ENCODE data around the gene RRP1. TPM values are rescaled to one million over a fixed set of nuclear protein-coding genes. Genes with fewer than 3 reads are reported as not detected.

Gene RRP1
- total RNA-seq, 4 donors from 2014 or later = 15.5 to 29.4 (median 19.0) TPM

DNA sequence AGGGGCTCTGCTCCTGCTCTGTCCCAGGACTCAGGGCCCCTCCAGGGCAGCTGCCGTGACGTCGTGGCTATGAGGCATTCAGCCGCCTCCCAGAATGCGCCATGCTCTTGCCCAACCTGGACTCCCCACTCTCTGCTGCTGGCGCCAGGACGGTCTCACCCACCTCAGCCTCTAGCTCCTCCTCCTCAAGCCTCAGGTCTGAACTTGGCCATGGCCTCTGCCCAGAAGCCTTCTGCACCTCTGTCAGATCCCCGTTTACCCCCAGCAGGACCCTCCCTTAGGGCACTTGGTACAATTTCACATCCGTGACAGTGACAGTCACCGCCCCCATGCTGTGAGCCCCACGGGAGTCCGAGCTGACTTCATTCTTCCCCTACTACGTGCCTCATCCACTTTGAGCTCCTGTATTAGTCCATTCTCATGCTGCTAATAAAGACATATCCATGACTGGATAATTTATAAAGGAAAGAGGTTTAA is 18.1 kb upstream of the RRP1 start:
- Histone ChIP-seq H3K27ac (no peak overlapping the region), H3K27me3 (no peaks in the 10 kb centered on the region), H3K36me3 (peaks cover 0 to 41% (median 9%) of the 10 kb centered on the region in 3 donors), H3K4me1 (peaks cover 0 to 44% (median 21%) of the 10 kb centered on the region in 4 donors), H3K9me3 (no peaks in the 10 kb centered on the region), H3K4me3 (no peak overlapping the region)
- no peak for DNase-seq (ENCODE audit: low spot score in 2 of 2)
- no peak for TF ChIP-seq POLR2A (IDR thresholded peaks at IDR 0.05)
- TF ChIP-seq, protein P1, sequence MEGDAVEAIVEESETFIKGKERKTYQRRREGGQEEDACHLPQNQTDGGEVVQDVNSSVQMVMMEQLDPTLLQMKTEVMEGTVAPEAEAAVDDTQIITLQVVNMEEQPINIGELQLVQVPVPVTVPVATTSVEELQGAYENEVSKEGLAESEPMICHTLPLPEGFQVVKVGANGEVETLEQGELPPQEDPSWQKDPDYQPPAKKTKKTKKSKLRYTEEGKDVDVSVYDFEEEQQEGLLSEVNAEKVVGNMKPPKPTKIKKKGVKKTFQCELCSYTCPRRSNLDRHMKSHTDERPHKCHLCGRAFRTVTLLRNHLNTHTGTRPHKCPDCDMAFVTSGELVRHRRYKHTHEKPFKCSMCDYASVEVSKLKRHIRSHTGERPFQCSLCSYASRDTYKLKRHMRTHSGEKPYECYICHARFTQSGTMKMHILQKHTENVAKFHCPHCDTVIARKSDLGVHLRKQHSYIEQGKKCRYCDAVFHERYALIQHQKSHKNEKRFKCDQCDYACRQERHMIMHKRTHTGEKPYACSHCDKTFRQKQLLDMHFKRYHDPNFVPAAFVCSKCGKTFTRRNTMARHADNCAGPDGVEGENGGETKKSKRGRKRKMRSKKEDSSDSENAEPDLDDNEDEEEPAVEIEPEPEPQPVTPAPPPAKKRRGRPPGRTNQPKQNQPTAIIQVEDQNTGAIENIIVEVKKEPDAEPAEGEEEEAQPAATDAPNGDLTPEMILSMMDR (IDR thresholded peaks at IDR 0.05) = no peak
- no peak for TF ChIP-seq EP300 (IDR thresholded peaks at IDR 0.05)
- 69 to 78% methylated on average over 13 of the region's 13 CpGs for WGBS, 2 donors

DNA sequence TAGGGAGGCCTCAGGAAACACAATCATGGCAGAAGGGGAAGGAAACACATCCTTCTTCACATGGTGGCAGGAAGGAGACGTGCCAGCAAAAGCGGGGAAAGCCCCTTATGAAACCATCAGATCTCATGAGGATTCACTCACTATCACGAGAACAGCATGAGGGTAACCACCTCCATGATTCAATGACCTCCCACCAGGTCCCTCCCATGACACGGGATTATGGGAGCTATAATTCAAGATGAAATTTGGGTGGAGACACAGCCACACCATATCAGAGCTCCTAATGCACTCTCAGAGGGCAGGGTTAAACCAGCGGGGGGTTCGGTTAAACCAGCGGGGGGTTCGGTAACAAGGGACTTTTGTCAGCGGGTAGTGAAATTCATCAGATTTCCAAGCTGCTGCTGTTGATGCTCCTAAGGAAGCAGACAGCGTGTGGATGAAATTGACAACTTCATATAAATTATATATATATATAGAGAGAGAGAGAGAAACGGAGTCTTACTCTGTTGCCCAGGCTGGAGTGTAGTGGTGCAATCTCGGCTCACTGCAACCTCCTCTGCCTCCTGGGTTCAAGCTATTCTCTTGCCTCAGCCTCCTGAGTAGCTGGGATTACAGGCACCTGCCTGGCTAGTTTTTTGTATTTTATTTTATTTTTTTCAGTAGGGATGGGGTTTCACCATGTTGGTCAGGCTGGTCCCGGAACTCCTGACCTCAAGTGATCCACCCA is 17.5 kb upstream of the RRP1 start:
- no peak for DNase-seq (ENCODE audit: low spot score in 2 of 2)
- 70 to 74% methylated on average over 13 of the region's 13 CpGs for WGBS, 2 donors
- H3K9me3 ChIP-seq = no peaks in the 10 kb centered on the region
- TF ChIP-seq POLR2A (IDR thresholded peaks at IDR 0.05) = no peak
- no peak for TF ChIP-seq EP300 (IDR thresholded peaks at IDR 0.05)
- TF ChIP-seq, protein P1 (IDR thresholded peaks at IDR 0.05) = no peak
- no peak overlapping the region for H3K4me3 ChIP-seq
- H3K27ac ChIP-seq = no peak overlapping the region
- no peaks in the 10 kb centered on the region for H3K27me3 ChIP-seq
- H3K4me1 ChIP-seq = peaks cover 0 to 40% (median 23%) of the 10 kb centered on the region in 4 donors
- peaks cover 0 to 41% (median 9%) of the 10 kb centered on the region in 3 donors for H3K36me3 ChIP-seq

DNA sequence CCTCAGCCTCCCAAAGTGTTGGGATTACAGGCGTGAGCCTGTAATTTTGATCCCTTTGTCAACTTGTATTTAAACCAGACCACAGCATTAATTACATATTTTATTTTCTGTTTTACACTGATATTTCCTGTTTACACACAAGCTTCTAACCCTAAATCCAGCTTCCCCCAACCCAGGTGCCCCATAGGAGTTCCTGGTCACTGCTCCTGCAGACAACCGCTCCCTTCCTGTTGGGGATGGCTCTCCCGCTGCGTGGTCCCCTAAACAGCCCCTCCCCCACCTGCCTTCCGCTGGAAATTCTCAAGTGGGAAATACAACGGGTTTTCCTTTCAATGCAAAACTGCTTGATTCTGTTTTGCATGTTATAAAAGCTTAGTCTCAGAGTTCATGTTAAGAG is 17.0 kb upstream of the RRP1 start:
- Histone ChIP-seq H3K36me3 (peaks cover 0 to 41% (median 9%) of the 10 kb centered on the region in 3 donors), H3K27ac (no peak overlapping the region), H3K9me3 (no peaks in the 10 kb centered on the region), H3K4me1 (peaks cover 0 to 35% (median 23%) of the 10 kb centered on the region in 4 donors), H3K4me3 (no peak overlapping the region), H3K27me3 (no peaks in the 10 kb centered on the region)
- no peak for DNase-seq (ENCODE audit: low spot score in 2 of 2)
- TF ChIP-seq, protein P1 (IDR thresholded peaks at IDR 0.05) = no peak
- TF ChIP-seq POLR2A (IDR thresholded peaks at IDR 0.05) = no peak
- TF ChIP-seq EP300 (IDR thresholded peaks at IDR 0.05) = no peak
- 59 to 64% methylated on average over 6 of the region's 6 CpGs for WGBS, 2 donors

DNA sequence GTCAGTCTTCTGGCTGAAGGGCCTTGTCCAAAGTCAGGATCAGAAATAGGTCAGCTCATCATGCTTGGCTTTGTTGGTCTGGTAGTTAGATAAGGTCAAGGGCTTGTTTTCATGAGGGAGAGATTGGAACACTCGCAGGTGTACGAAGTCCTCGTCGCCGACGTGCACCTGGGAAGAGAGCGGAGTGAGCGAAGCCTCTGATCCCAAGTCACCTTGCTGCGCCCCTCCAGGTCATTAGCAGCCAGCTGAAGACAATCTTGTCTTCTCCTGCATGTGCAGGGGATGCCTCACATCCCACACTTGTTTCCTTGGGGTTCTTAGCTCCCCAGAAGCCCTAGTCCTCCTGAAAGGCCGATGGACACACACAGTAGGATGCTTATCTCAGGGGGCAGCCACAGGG is 15.2 kb upstream of the RRP1 start:
- 96% methylated on average over 10 of the region's 10 CpGs for WGBS, 2 donors
- DNase-seq (ENCODE audit: low spot score in 2 of 2) = no peak
- TF ChIP-seq POLR2A (IDR thresholded peaks at IDR 0.05) (no peak), EP300 (IDR thresholded peaks at IDR 0.05) (no peak)
- TF ChIP-seq, protein P1 (IDR thresholded peaks at IDR 0.05) = no peak
- H3K27ac ChIP-seq = peak overlapping the region in 1 of 4 donors; percentile 97
- peaks cover 0 to 38% (median 20%) of the 10 kb centered on the region in 4 donors for H3K4me1 ChIP-seq
- H3K4me3 ChIP-seq = no peak overlapping the region
- H3K9me3 ChIP-seq = no peaks in the 10 kb centered on the region
- peaks cover 0 to 41% (median 9%) of the 10 kb centered on the region in 3 donors for H3K36me3 ChIP-seq
- no peaks in the 10 kb centered on the region for H3K27me3 ChIP-seq

DNA sequence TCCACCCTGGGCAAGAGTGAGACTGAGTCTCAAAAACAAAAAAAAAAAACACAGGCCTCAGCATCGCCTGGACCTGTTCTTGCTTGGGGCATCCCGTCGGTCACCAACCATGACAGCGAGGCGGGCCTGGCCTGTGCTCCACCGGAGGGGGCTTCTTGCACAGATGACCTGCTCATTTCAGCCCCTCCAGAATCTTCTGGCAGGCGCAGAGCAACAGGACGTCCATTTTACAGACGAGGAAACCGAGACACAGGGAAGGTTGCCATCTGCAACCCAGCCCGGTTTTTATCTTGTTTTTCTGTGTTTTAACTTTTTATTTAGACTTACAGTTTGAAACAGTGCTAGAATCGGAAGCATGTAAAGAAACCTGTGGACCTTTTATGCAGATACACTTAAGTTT is 14.2 kb upstream of the RRP1 start:
- Histone ChIP-seq H3K27ac (peak overlapping the region; percentile 84 to 97 (median 92)), H3K9me3 (no peaks in the 10 kb centered on the region), H3K4me1 (peaks cover 0 to 40% (median 20%) of the 10 kb centered on the region in 4 donors), H3K36me3 (peaks cover 0 to 41% (median 9%) of the 10 kb centered on the region in 3 donors), H3K4me3 (peak overlapping the region; percentile 73 to 93 (median 80)), H3K27me3 (no peaks in the 10 kb centered on the region)
- DNase-seq (ENCODE audit: low spot score in 2 of 2) = no peak
- WGBS, 2 donors = 82 to 85% methylated on average over 12 of the region's 12 CpGs
- TF ChIP-seq EP300 (IDR thresholded peaks at IDR 0.05) = no peak
- TF ChIP-seq, protein P1 (IDR thresholded peaks at IDR 0.05) = no peak
- no peak for TF ChIP-seq POLR2A (IDR thresholded peaks at IDR 0.05)

Measured in tibial nerve (tissue), 4 donors.